Rectal smooth muscle tissue (tissue), 1 donor: ENCODE results near the gene FAAH2.

Source experiments
- H3K27ac ChIP-seq: one replicate; pipeline ENCODE4 v1.7.0; 2013; ENCODE audit warnings: low read depth, low read length, inconsistent platforms
- H3K27me3 ChIP-seq: one replicate; pipeline ENCODE4 v1.7.0; 2013; ENCODE audit warnings: low read length; ENCODE audit not compliant: control insufficient read depth, insufficient read depth
- H3K36me3 ChIP-seq: one replicate; pipeline ENCODE4 v1.7.0; 2013; ENCODE audit warnings: low read length; ENCODE audit not compliant: control insufficient read depth, insufficient read depth
- H3K4me1 ChIP-seq: one replicate; pipeline ENCODE4 v1.7.0; 2013; ENCODE audit warnings: low read length; ENCODE audit not compliant: control insufficient read depth, insufficient read depth
- H3K4me3 ChIP-seq: one replicate; pipeline ENCODE4 v1.7.0; 2013; ENCODE audit warnings: low read length
- H3K9ac ChIP-seq: one replicate; pipeline ENCODE4 v1.7.0; 2013; ENCODE audit warnings: low read length

The FAAH2 gene

DNA sequence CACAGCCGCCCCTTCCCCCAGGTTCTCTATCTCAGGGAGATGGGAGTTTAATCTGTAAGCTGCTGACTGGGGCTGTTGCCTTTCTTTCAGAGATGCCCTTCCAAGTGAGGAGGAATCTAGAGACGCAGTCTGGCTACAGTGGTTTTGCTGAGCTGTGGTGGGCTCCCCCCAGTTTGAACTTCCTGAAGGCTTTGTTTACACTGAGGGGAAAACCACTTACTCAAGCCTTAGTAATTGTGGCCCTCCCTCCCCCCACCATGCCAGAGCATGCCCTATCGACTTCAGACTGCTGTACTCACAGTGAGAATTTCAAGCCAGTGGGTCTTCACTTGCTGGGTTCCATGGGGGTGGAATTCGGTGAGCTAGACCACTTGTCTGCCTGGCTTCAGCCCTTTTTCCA lies 131.3 kb downstream of the FAAH2 start:
- Histone ChIP-seq H3K27ac (no peak overlapping the region), H3K36me3 (no peaks in the 10 kb centered on the region), H3K4me3 (no peak overlapping the region), H3K4me1 (no peaks in the 10 kb centered on the region), H3K27me3 (peaks cover 2% of the 10 kb centered on the region), H3K9ac (no peak overlapping the region)

DNA sequence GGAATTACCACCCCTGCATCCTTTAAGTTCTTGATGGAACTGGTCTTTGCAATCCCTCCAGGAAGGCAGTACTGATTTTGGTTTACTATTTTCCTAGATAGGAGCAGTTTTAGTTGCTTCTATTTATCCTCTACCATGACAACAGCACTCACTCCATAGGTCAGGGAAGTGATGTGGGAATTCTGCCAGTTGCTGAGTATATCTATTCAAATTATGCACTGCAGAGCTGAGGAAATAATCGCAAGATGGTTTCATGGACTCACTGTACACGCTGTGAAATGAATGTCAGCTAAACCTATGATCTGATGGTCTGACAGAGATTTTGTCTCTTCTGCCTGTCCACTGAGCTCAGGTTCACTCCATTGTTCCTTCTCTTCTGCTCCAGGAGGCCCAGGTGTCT lies 135.8 kb downstream of the FAAH2 start:
- Histone ChIP-seq H3K9ac (no peak overlapping the region), H3K36me3 (no peaks in the 10 kb centered on the region), H3K27ac (no peak overlapping the region), H3K27me3 (peaks cover 2% of the 10 kb centered on the region), H3K4me3 (no peak overlapping the region), H3K4me1 (no peaks in the 10 kb centered on the region)

DNA sequence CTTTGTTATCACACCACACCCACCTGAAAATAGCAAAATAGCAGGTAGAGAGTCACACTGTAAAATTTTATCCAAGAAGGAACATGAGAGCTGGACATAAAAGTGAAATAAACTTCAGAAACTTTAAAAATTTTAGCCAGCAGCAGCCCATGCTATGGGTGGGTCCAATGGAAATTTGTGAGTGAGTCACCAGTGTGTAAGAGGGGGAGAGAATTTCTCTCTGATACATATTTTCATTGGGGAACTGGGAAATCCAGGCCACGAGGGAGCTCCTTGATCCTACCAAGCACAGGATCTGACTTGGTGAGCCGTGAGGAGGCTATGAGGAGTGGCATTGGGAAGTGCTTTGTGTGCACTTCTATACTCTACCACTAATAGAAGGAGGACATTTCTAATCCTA lies 136.3 kb downstream of the FAAH2 start:
- Histone ChIP-seq H3K4me1 (no peaks in the 10 kb centered on the region), H3K27ac (no peak overlapping the region), H3K9ac (no peak overlapping the region), H3K27me3 (peaks cover 2% of the 10 kb centered on the region), H3K4me3 (no peak overlapping the region), H3K36me3 (no peaks in the 10 kb centered on the region)

DNA sequence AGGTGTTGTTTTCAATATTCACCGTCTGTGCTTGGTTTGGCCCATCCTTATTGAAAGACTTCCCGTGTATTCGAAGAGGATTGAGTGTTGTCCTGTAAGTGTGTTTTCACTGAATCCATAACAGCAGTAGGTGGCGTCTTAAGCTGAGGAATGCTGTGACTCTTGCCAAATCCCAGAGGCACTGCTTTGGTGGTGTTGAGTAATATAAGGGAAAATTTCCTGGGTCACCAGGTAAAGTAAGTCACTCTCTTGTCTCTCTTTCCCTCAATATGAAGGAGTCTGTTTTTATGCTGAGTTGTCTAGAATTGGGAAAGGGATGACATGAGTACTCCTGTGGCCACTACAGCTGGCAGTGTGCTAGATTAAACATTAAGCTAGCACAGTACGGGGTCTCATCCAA lies 158.6 kb downstream of the FAAH2 start:
- Histone ChIP-seq H3K4me3 (no peak overlapping the region), H3K27ac (no peak overlapping the region), H3K36me3 (no peaks in the 10 kb centered on the region), H3K4me1 (no peaks in the 10 kb centered on the region), H3K27me3 (no peaks in the 10 kb centered on the region), H3K9ac (no peak overlapping the region)

DNA sequence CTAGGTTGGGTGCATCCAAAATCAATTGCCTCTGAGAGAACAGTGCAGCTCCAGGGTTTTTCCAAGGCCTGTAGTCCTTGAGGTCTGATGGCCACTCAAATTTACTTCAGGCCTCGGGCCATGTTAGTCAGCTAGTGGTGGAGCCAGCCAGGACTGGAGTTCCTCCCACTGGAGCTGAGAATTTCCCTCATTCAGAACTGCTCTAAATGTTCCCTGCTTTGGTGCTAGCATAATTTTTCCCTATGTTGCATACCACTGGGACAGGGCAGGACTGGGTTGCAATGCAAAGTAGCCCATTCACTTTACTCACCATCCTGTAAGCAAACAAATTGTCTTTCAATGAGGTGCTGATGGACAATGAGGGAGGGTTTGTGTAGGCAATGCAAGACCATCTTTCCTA lies 159.3 kb downstream of the FAAH2 start:
- no peaks in the 10 kb centered on the region for H3K36me3 ChIP-seq
- no peak overlapping the region for H3K9ac ChIP-seq
- H3K4me1 ChIP-seq: no peaks in the 10 kb centered on the region
- H3K27ac ChIP-seq: no peak overlapping the region
- no peak overlapping the region for H3K4me3 ChIP-seq
- no peaks in the 10 kb centered on the region for H3K27me3 ChIP-seq

DNA sequence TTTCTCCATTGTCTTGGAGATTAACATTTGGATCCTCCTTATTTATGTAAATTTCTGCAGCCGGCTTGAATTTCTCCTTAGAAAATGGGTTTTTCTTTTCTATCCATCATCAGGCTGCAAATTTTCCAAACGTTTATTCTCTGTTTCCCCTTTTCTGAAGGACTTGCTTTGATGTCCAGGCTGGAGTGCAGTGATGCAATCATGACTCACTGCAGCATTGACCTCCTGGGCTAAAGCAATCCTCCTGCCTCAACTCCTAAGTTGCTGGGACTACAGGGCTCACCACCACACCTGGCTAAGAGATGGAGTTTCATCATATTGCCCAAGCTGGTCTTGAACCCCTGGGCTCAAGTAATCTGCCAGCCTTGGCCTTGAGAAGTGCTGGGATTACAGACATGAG lies 161.3 kb downstream of the FAAH2 start:
- H3K9ac ChIP-seq: no peak overlapping the region
- H3K27ac ChIP-seq: no peak overlapping the region
- H3K4me1 ChIP-seq: no peaks in the 10 kb centered on the region
- no peak overlapping the region for H3K4me3 ChIP-seq
- H3K36me3 ChIP-seq: no peaks in the 10 kb centered on the region
- no peaks in the 10 kb centered on the region for H3K27me3 ChIP-seq

DNA sequence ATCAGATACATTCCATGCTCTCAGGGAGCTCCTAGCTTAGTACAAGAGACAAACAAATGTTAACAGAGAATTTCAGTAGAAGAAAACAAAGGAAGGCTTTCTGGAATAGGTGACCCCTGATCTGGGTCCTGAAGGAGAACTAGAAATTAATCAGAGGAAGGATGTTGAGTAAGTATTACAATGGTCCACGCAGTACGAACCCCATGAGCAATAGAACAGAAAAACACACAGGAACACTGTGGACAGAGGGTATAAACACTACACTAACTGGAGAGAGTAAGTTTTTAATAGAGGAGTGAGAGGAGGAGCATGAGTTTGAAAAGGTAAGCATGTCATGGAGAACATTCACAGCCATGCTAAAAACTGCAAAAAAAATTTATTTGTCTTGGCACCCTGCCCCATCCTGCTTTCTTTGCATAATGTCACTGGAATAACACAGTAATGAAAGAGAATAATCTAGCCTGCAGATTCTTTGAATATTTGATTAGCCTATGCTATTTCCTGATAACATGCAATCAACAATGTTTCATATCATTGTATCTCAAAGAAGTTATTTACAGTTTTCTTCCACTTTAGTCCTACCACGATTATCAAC lies 165.0 kb downstream of the FAAH2 start:
- Histone ChIP-seq H3K36me3 (no peaks in the 10 kb centered on the region), H3K4me3 (no peak overlapping the region), H3K4me1 (no peaks in the 10 kb centered on the region), H3K27me3 (no peaks in the 10 kb centered on the region), H3K27ac (no peak overlapping the region), H3K9ac (no peak overlapping the region)

DNA sequence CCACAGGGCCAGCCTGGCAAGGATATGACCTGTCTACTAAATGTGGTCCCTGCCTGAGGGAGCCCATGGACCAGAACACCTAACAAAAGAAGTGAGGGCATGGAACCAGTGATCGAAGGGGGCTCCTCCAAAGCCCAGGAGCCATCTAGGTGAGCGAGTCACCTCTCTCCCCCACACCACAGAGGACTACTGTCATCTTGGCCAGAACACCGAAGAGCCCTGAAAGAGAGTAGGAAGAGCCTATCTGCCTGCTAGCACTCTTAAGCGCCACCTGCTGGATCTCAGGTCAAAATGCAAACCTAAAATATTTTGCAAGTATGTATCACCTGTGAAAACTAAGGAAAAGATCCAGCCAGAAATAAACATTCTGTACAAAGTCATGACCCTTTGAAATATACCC lies 167.4 kb downstream of the FAAH2 start:
- no peak overlapping the region for H3K9ac ChIP-seq
- no peaks in the 10 kb centered on the region for H3K27me3 ChIP-seq
- no peak overlapping the region for H3K4me3 ChIP-seq
- no peaks in the 10 kb centered on the region for H3K4me1 ChIP-seq
- H3K36me3 ChIP-seq: no peaks in the 10 kb centered on the region
- no peak overlapping the region for H3K27ac ChIP-seq

DNA sequence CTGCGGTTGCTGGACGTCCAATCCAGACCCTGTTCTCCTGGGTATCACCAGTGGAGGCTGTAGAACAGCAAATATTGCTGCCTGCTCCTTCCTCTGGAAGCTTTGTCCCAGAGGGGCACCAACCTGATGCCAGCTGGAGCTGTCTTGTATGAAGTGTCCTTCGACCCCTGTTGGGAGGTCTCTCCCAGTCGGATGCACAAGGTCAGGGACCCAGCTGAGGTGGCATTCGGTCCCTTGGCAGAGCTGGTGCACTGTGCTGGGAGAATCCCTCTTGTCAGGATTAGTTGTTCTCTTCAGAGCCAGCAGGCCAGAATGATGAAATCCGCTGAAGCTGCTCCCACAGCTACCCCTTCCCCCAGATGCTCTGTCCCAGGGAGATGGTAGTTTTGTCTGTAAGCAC lies 195.0 kb downstream of the FAAH2 start:
- H3K4me1 ChIP-seq: no peaks in the 10 kb centered on the region
- no peak overlapping the region for H3K27ac ChIP-seq
- H3K36me3 ChIP-seq: no peaks in the 10 kb centered on the region
- no peak overlapping the region for H3K9ac ChIP-seq
- no peaks in the 10 kb centered on the region for H3K27me3 ChIP-seq
- no peak overlapping the region for H3K4me3 ChIP-seq

DNA sequence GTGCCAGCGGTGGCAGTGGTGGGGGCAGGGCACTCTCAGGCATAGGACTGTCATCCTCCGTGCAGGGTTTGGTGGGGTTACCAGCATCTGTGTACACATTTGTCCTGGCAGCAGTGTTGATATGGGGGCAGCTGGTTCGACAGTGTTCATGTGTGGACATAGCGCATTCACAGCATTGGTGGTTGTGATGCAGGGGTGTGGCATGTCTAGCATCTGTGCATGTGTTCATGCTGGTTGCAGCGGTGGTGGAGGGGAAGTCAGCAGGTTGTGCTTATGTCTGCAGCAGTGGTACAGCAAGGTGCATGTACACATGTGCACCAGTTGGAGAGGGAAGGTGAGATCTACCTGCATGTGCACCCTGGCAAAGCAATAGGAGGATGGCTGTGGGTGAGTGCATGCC lies 230.0 kb downstream of the FAAH2 start:
- Histone ChIP-seq H3K4me1 (no peaks in the 10 kb centered on the region), H3K4me3 (no peak overlapping the region), H3K27ac (no peak overlapping the region), H3K9ac (no peak overlapping the region), H3K36me3 (no peaks in the 10 kb centered on the region), H3K27me3 (no peaks in the 10 kb centered on the region)

DNA sequence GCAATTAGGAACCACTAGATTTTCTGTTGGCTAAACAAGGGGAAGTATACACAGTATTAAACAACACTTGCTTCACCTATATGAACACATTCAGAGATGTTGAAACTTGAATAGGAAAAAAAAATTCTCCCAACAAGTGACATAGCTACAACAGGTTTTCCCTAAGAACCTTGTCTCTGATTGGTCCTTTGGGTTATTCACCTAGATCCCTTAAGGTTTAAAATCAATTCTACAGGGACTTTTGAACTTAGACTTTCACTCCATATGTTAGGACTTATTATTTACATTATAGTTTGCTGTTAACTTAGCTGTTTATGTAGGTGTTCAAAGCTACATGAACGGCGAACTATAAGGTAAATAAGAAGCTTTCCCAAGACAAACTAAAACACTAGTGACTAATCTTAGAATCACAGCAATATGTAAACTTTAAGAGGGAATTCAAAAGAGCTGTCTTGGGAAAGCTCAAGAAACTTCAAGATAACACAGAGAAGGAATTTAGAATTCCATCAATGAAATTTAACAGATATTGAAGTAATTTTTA lies 233.1 kb downstream of the FAAH2 start:
- H3K27ac ChIP-seq: no peak overlapping the region
- no peaks in the 10 kb centered on the region for H3K36me3 ChIP-seq

DNA sequence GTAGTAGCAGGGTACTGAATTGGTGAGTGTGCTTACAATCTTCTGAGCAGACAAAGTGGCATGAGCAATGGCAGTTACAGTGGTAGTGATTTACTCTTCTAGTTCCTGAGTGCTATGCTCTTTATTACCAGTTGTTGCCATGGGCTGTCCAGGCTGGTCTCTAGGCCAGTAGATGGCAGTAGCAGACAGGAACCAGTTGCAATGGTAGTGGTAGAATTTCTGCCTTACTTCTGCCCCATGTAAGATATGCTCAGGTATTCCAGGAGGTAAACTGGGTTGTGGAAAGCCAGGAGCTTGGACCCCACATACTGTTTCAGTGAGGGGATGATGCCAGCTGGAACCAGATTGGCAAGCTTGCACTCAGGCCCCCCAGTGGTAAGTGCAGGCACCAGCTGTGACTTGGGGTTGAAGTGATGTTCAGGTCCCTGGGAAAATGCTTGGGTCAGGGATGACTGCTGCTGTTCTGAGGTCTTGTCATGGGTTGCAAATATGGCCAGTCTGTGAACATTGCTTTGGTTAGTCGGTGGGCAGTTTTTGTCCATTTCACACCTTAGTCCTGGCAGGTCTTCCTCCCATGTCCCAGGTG lies 242.3 kb downstream of the FAAH2 start:
- Histone ChIP-seq H3K36me3 (no peaks in the 10 kb centered on the region), H3K27ac (no peak overlapping the region), H3K27me3 (no peaks in the 10 kb centered on the region), H3K9ac (no peak overlapping the region), H3K4me1 (no peaks in the 10 kb centered on the region), H3K4me3 (no peak overlapping the region)

More for the DNA sequence above, 233.1 kb downstream of the FAAH2 start:
- H3K27me3 ChIP-seq: no peaks in the 10 kb centered on the region
- H3K9ac ChIP-seq: no peak overlapping the region
- H3K4me3 ChIP-seq: no peak overlapping the region
- no peaks in the 10 kb centered on the region for H3K4me1 ChIP-seq
